Activated naive CD8-positive, alpha-beta T cell treated with anti-CD3 and anti-CD28 coated beads, Interleukin-2, amount 10 ng/mL, durations not matched to agents 7 days and 5 days (primary cell): ENCODE results near the gene PDLIM4. TPM values are rescaled to one million over a fixed set of nuclear protein-coding genes. Genes with fewer than 3 reads are reported as not detected.
A peak's percentile ranks its signal among the peaks of the same experiment; 100 is the strongest.

ENCODE experiments used
- ATAC-seq: fragments of 150-1000 bp; cut with Tn5 transposase; one replicate; pipeline ENCODE4 v1.10.0; 2021; ENCODE audit warnings: low read depth, moderate library complexity
- POLR2A ChIA-PET: fragments of 350-600 bp; sonication (Branson Sonifier 250); formaldehyde crosslinking; loops from one replicate; lab custom pipeline; 2021; ENCODE audit warnings: antibody characterized with exemption; lab: Charles Lee
- DNase-seq: peaks from one replicate; pipeline ENCODE4 v3.0.0; 2021
- H3K27ac Mint-ChIP-seq: one replicate; pipeline ENCODE4 v1.8.0; 2022; ENCODE audit warnings: mild to moderate bottlenecking, mixed read lengths
- H3K27me3 Mint-ChIP-seq: one replicate; pipeline ENCODE4 v1.8.0; 2022; ENCODE audit warnings: mild to moderate bottlenecking, moderate library complexity, mixed read lengths
- H3K36me3 Mint-ChIP-seq: one replicate; pipeline ENCODE4 v1.8.0; 2021; ENCODE audit warnings: mild to moderate bottlenecking, mixed read lengths
- H3K4me1 Mint-ChIP-seq: one replicate; pipeline ENCODE4 v1.8.0; 2021; ENCODE audit warnings: mixed read lengths
- H3K4me3 Mint-ChIP-seq: one replicate; pipeline ENCODE4 v1.8.0; 2022; ENCODE audit warnings: mild to moderate bottlenecking, moderate library complexity, mixed read lengths
- H3K9me3 Mint-ChIP-seq: one replicate; pipeline ENCODE4 v1.8.0; 2021; ENCODE audit warnings: mixed read lengths
- total RNA-seq, 2 experiments: library from RNA; stranded (reverse); gene quantifications; one replicate each; pipeline ENCODE4 v1.2.3, GENCODE V29; 2021

Gene PDLIM4
- total RNA-seq, 2 experiments from 2014 or later: 0.64 TPM; not detected in 1

- Mint-ChIP-seq H3K4me3 (no peak overlapping the region), H3K4me1 (peaks cover 13% of the 10 kb centered on the region), H3K27ac (no peak overlapping the region)
These were observed 35.5 kb upstream of the PDLIM4 start for GRCh38 chr5:132221781-132222648.

GRCh38 chr5:132222649-132223038 is 34.9 kb upstream of the PDLIM4 start:
- ATAC-seq (no peak), DNase-seq (no peak)
- no peak overlapping the region for H3K27ac Mint-ChIP-seq
- peaks cover 16% of the 10 kb centered on the region for H3K36me3 Mint-ChIP-seq
- H3K4me3 Mint-ChIP-seq: no peak overlapping the region
- H3K4me1 Mint-ChIP-seq: peaks cover 14% of the 10 kb centered on the region
- POLR2A ChIA-PET: no interaction called here
- H3K27me3 Mint-ChIP-seq: no peaks in the 10 kb centered on the region
- H3K9me3 Mint-ChIP-seq: no peaks in the 10 kb centered on the region

More at GRCh38 chr5:132221781-132222648, 35.5 kb upstream of the PDLIM4 start:
- no peak for DNase-seq
- no peaks in the 10 kb centered on the region for H3K9me3 Mint-ChIP-seq
- ATAC-seq: no peak
- POLR2A ChIA-PET: interaction anchor here (0.6 kb wide), 1 partner anchor 21 kb away, joined by 3 read pairs; no protein-coding TSS in a partner anchor
- peaks cover 17% of the 10 kb centered on the region for H3K36me3 Mint-ChIP-seq
- H3K27me3 Mint-ChIP-seq: no peaks in the 10 kb centered on the region

GRCh38 chr5:132223861-132224260 is 33.6 kb upstream of the PDLIM4 start:
- Mint-ChIP-seq H3K9me3 (no peaks in the 10 kb centered on the region), H3K27ac (no peak overlapping the region), H3K27me3 (peaks cover under 1% of the 10 kb centered on the region), H3K36me3 (peaks cover 10% of the 10 kb centered on the region), H3K4me1 (peaks cover 14% of the 10 kb centered on the region), H3K4me3 (no peak overlapping the region)
- DNase-seq (no peak), ATAC-seq (no peak)
- POLR2A ChIA-PET: no interaction called here

- POLR2A ChIA-PET: no interaction called here
- DNase-seq: no peak
- peaks cover 9% of the 10 kb centered on the region for H3K27me3 Mint-ChIP-seq
These were observed 32.8 kb upstream of the PDLIM4 start for GRCh38 chr5:132224716-132225115.

GRCh38 chr5:132225165-132226032 is 32.1 kb upstream of the PDLIM4 start:
- no peak overlapping the region for H3K27ac Mint-ChIP-seq
- POLR2A ChIA-PET: interaction anchor here (0.5 kb wide), 1 partner anchor 957 kb away, joined by 4 read pairs; no protein-coding TSS in a partner anchor
- peak overlapping the region; percentile 37 for H3K4me3 Mint-ChIP-seq

More at GRCh38 chr5:132224716-132225115, 32.8 kb upstream of the PDLIM4 start:
- Mint-ChIP-seq H3K27ac (no peak overlapping the region), H3K4me1 (peaks cover 23% of the 10 kb centered on the region), H3K36me3 (peaks cover 7% of the 10 kb centered on the region), H3K4me3 (no peak overlapping the region), H3K9me3 (no peaks in the 10 kb centered on the region)
- ATAC-seq: no peak

GRCh38 chr5:132226516-132227234 is 30.8 kb upstream of the PDLIM4 start:
- Mint-ChIP-seq H3K4me3 (peak overlapping the region; percentile 60), H3K27me3 (peaks cover 9% of the 10 kb centered on the region), H3K9me3 (no peaks in the 10 kb centered on the region), H3K36me3 (peaks cover 5% of the 10 kb centered on the region), H3K4me1 (peaks cover 36% of the 10 kb centered on the region), H3K27ac (no peak overlapping the region)
- POLR2A ChIA-PET: interaction anchor here (1.1 kb wide), 1 partner anchor 12 kb away, joined by 3 read pairs; no protein-coding TSS in a partner anchor
- no peak for ATAC-seq
- no peak for DNase-seq

More at GRCh38 chr5:132225165-132226032, 32.1 kb upstream of the PDLIM4 start:
- peaks cover 9% of the 10 kb centered on the region for H3K27me3 Mint-ChIP-seq
- peaks cover 5% of the 10 kb centered on the region for H3K36me3 Mint-ChIP-seq
- ATAC-seq (peak; percentile 28), DNase-seq (no peak)
- H3K9me3 Mint-ChIP-seq: no peaks in the 10 kb centered on the region
- peaks cover 27% of the 10 kb centered on the region for H3K4me1 Mint-ChIP-seq

- peaks cover 5% of the 10 kb centered on the region for H3K36me3 Mint-ChIP-seq
- H3K27me3 Mint-ChIP-seq: peaks cover 9% of the 10 kb centered on the region
- DNase-seq (no peak), ATAC-seq (no peak)
- peaks cover 38% of the 10 kb centered on the region for H3K4me1 Mint-ChIP-seq
- H3K4me3 Mint-ChIP-seq: peak overlapping the region; percentile 60
- no peak overlapping the region for H3K27ac Mint-ChIP-seq
- POLR2A ChIA-PET: interaction anchor here (1.1 kb wide), 1 partner anchor 11 kb away, joined by 3 read pairs; no protein-coding TSS in a partner anchor
- H3K9me3 Mint-ChIP-seq: no peaks in the 10 kb centered on the region
These were observed 30.3 kb upstream of the PDLIM4 start for GRCh38 chr5:132227235-132227484.

- POLR2A ChIA-PET: interaction anchor here (1.1 kb wide), 1 partner anchor 11 kb away, joined by 3 read pairs; no protein-coding TSS in a partner anchor
- ATAC-seq: peak; percentile 69
These were observed 29.8 kb upstream of the PDLIM4 start, which contains the start of gene P4HA2 for GRCh38 chr5:132227485-132228240. TSS of gene P4HA2 (minus strand) at chr5:132227853. CDS start at chr5:132218626, 9,227 bp downstream.

GRCh38 chr5:132228241-132229035 is 29.1 kb upstream of the PDLIM4 start:
- ATAC-seq (no peak), DNase-seq (no peak)
- H3K36me3 Mint-ChIP-seq: peaks cover 3% of the 10 kb centered on the region
- H3K9me3 Mint-ChIP-seq: no peaks in the 10 kb centered on the region
- POLR2A ChIA-PET: no interaction called here
- H3K27me3 Mint-ChIP-seq: peaks cover 9% of the 10 kb centered on the region
- H3K4me1 Mint-ChIP-seq: peaks cover 36% of the 10 kb centered on the region
- H3K27ac Mint-ChIP-seq: no peak overlapping the region
- peak overlapping the region; percentile 66 for H3K4me3 Mint-ChIP-seq

More at GRCh38 chr5:132227485-132228240, 29.8 kb upstream of the PDLIM4 start, which contains the start of gene P4HA2:
- Mint-ChIP-seq H3K27me3 (peaks cover 9% of the 10 kb centered on the region), H3K27ac (no peak within 1 kb of the TSS), H3K9me3 (no peaks in the 10 kb centered on the region), H3K4me3 (peak within 1 kb of the TSS; percentile 60), H3K4me1 (peaks cover 36% of the 10 kb centered on the region), H3K36me3 (peaks cover 5% of the 10 kb centered on the region)
- peak; percentile 73 for DNase-seq

GRCh38 chr5:132229236-132229635 is 28.3 kb upstream of the PDLIM4 start:
- H3K4me3 Mint-ChIP-seq: peak overlapping the region; percentile 66
- H3K27ac Mint-ChIP-seq: peak overlapping the region; percentile 2
- ATAC-seq (no peak), DNase-seq (no peak)
- peaks cover 2% of the 10 kb centered on the region for H3K36me3 Mint-ChIP-seq
- peaks cover 36% of the 10 kb centered on the region for H3K4me1 Mint-ChIP-seq
- H3K27me3 Mint-ChIP-seq: peaks cover 9% of the 10 kb centered on the region
- POLR2A ChIA-PET: no interaction called here
- no peaks in the 10 kb centered on the region for H3K9me3 Mint-ChIP-seq

- H3K36me3 Mint-ChIP-seq: no peaks in the 10 kb centered on the region
- DNase-seq (no peak), ATAC-seq (no peak)
- peak overlapping the region; percentile 16 for H3K4me3 Mint-ChIP-seq
- H3K27ac Mint-ChIP-seq: peak overlapping the region; percentile 5
- peaks cover 9% of the 10 kb centered on the region for H3K27me3 Mint-ChIP-seq
- POLR2A ChIA-PET: interaction anchor here (0.7 kb wide), 2 partner anchors 499 to 607 kb away, joined by 3 to 4 read pairs; no protein-coding TSS in a partner anchor
- H3K4me1 Mint-ChIP-seq: peaks cover 29% of the 10 kb centered on the region
- H3K9me3 Mint-ChIP-seq: no peaks in the 10 kb centered on the region
These were observed 26.6 kb upstream of the PDLIM4 start for GRCh38 chr5:132230871-132231270.
